Neutrophil (primary cell): ENCODE measurements around the gene CDH13.

Experiments used
- H3K27ac ChIP-seq: fragments of 200-600 bp; sonication (generic); 2 replicates; pipeline ENCODE4 v1.5.1; 2016; ENCODE audit warnings: mild to moderate bottlenecking, moderate library complexity
- H3K27me3 ChIP-seq: fragments of 200-600 bp; sonication (generic); 2 replicates; pipeline ENCODE4 v1.6.0; 2016; ENCODE audit warnings: mild to moderate bottlenecking
- H3K36me3 ChIP-seq: fragments of 200-600 bp; sonication (generic); 2 replicates; pipeline ENCODE4 v1.5.1; 2017
- H3K4me1 ChIP-seq, 2 experiments: fragments of 200-600 bp in 1 of 2; sonication (generic) in 1 of 2; 1 replicate in 1 of 2; 2 replicates in 1 of 2; pipeline versions ENCODE4 v1.5.1 to v1.6.1; 2013 to 2016; ENCODE audit warnings: low read depth in 1 of 2, low read length in 1 of 2, mild to moderate bottlenecking in 1 of 2, moderate library complexity in 1 of 2; ENCODE audit not compliant: control insufficient read depth in 1 of 2, insufficient read depth in 1 of 2
- H3K4me3 ChIP-seq, 2 experiments: fragments of 200-600 bp in 1 of 2; sonication (generic) in 1 of 2; 1 replicate in 1 of 2; 2 replicates in 1 of 2; pipeline ENCODE4 v1.5.1; 2013 to 2016; ENCODE audit warnings: low read depth in 1 of 2, low read length in 1 of 2, mild to moderate bottlenecking in 1 of 2, moderate library complexity in 1 of 2
- H3K9me3 ChIP-seq: fragments of 200-600 bp; sonication (generic); 2 replicates; pipeline ENCODE4 v1.5.1; 2016
- CTCF ChIP-seq: fragments of 200-600 bp; sonication (generic); IDR thresholded peaks from 2 replicates; pipeline ENCODE4 v1.5.1; 2016; ENCODE audit warnings: antibody characterized with exemption

Gene CDH13

GRCh38 chr16:82626791-82627261, at the start of gene CDH13:
TSS of gene CDH13 (plus strand) at chr16:82626969.
- TF ChIP-seq CTCF, result no peak
- no peaks in the 10 kb centered on the region for H3K4me1 ChIP-seq
- peaks cover 82% of the 10 kb centered on the region for H3K27me3 ChIP-seq
- no peaks in the 10 kb centered on the region for H3K9me3 ChIP-seq
- no peak within 1 kb of the TSS for H3K27ac ChIP-seq
- H3K36me3 ChIP-seq, result no peaks in the 10 kb centered on the region
- no peak within 1 kb of the TSS for H3K4me3 ChIP-seq

- H3K27me3 ChIP-seq, result no peaks in the 10 kb centered on the region
- H3K4me3 ChIP-seq, result no peak overlapping the region
- H3K36me3 ChIP-seq, result no peaks in the 10 kb centered on the region
- no peaks in the 10 kb centered on the region for H3K4me1 ChIP-seq
- H3K27ac ChIP-seq, result no peak overlapping the region
- no peak for TF ChIP-seq CTCF
- H3K9me3 ChIP-seq, result no peaks in the 10 kb centered on the region
These were observed 46.4 kb upstream of the CDH13 start for GRCh38 chr16:82580298-82580890.

GRCh38 chr16:82582975-82583374, 43.8 kb upstream of the CDH13 start:
- H3K27me3 ChIP-seq, result no peaks in the 10 kb centered on the region
- no peak for TF ChIP-seq CTCF

GRCh38 chr16:82583422-82583821, 43.3 kb upstream of the CDH13 start:
- Histone ChIP-seq H3K9me3 (no peaks in the 10 kb centered on the region), H3K27me3 (no peaks in the 10 kb centered on the region), H3K4me1 (no peaks in the 10 kb centered on the region), H3K36me3 (no peaks in the 10 kb centered on the region), H3K4me3 (no peak overlapping the region), H3K27ac (no peak overlapping the region)
- no peak for TF ChIP-seq CTCF

More at GRCh38 chr16:82582975-82583374, 43.8 kb upstream of the CDH13 start:
- Histone ChIP-seq H3K9me3 (no peaks in the 10 kb centered on the region), H3K27ac (no peak overlapping the region), H3K36me3 (no peaks in the 10 kb centered on the region), H3K4me3 (no peak overlapping the region), H3K4me1 (no peaks in the 10 kb centered on the region)

GRCh38 chr16:82584553-82585152, 42.1 kb upstream of the CDH13 start:
- Histone ChIP-seq H3K4me1 (no peaks in the 10 kb centered on the region), H3K27ac (no peak overlapping the region), H3K27me3 (no peaks in the 10 kb centered on the region), H3K4me3 (no peak overlapping the region), H3K36me3 (no peaks in the 10 kb centered on the region), H3K9me3 (no peaks in the 10 kb centered on the region)
- TF ChIP-seq CTCF, result no peak
